Cerebellar nuclear complex (tissue), 1 donor: ENCODE data around the gene BRWD1.
"Not testable (repeated sequence)": the region's sequence is repeated elsewhere in the genome, so short reads cannot be mapped to it uniquely, and the experiment has no call there.

ENCODE experiments used
- DNase-seq, 2 experiments: peaks; one replicate each; lab custom pipeline; 2025; lab: John Stamatoyannopoulos, UW

BRWD1 gene

GRCh38 chr21:39282911-39283310 lies 30.5 kb downstream of the BRWD1 start:
- no peak for DNase-seq

GRCh38 chr21:39281853-39282252 lies 31.6 kb downstream of the BRWD1 start:
- DNase-seq = no peak

- no peak for DNase-seq
Observed at GRCh38 chr21:39281207-39281606, 32.2 kb downstream of the BRWD1 start.

- DNase-seq = no peak
Observed at GRCh38 chr21:39269620-39270019, 43.8 kb downstream of the BRWD1 start.

GRCh38 chr21:39265603-39266002 lies 47.8 kb downstream of the BRWD1 start:
- no peak for DNase-seq

GRCh38 chr21:39263372-39263771 lies 50.1 kb downstream of the BRWD1 start:
- no peak for DNase-seq

GRCh38 chr21:39258207-39258606 lies 55.2 kb downstream of the BRWD1 start:
- no peak for DNase-seq

GRCh38 chr21:39251326-39251725 lies 62.1 kb downstream of the BRWD1 start:
- DNase-seq = no peak

GRCh38 chr21:39238275-39238674 lies 75.2 kb downstream of the BRWD1 start:
- no peak for DNase-seq

GRCh38 chr21:39232861-39233291 lies 80.6 kb downstream of the BRWD1 start:
- DNase-seq = no peak

GRCh38 chr21:39224930-39225329 lies 88.5 kb downstream of the BRWD1 start:
- no peak for DNase-seq

GRCh38 chr21:39221997-39222486 lies 91.4 kb downstream of the BRWD1 start:
- no peak for DNase-seq

GRCh38 chr21:39221282-39221996 lies 92.0 kb downstream of the BRWD1 start:
- no peak for DNase-seq

- not testable (repeated sequence) for DNase-seq
Observed at GRCh38 chr21:39220875-39221274, 92.6 kb downstream of the BRWD1 start.

- DNase-seq = no peak
Observed at GRCh38 chr21:39220150-39220549, 93.3 kb downstream of the BRWD1 start.

- DNase-seq = no peak
Observed at GRCh38 chr21:39218082-39218409, 95.4 kb downstream of the BRWD1 start.

- DNase-seq = no peak
Observed at GRCh38 chr21:39217356-39218081, 95.9 kb downstream of the BRWD1 start.

- no peak for DNase-seq
Observed at GRCh38 chr21:39216290-39216689, 97.1 kb downstream of the BRWD1 start.

GRCh38 chr21:39215078-39215477 lies 98.4 kb downstream of the BRWD1 start:
- DNase-seq = no peak

GRCh38 chr21:39209334-39209688 lies 104.1 kb downstream of the BRWD1 start:
- DNase-seq = no peak

GRCh38 chr21:39208624-39209333 lies 104.7 kb downstream of the BRWD1 start:
- DNase-seq = no peak

GRCh38 chr21:39204134-39204533 lies 109.3 kb downstream of the BRWD1 start:
- no peak for DNase-seq

GRCh38 chr21:39198800-39199199 lies 114.6 kb downstream of the BRWD1 start:
- no peak for DNase-seq
